ENCODE measurements around the gene RAD51D.

RAD51D gene

GRCh38 chr17:35087731-35088355 is 31.8 kb downstream of the RAD51D start:
- no peak for TF ChIP-seq CTCF (IDR thresholded peaks at IDR 0.05; ENCODE audit: low read depth, low read length)
- in situ Hi-C loops (cut with HindIII; ENCODE audit: low sequenced_read_pairs): no loop called here
- DNase-seq (ENCODE audit: low read depth, low spot score): no peak
- peak overlapping the region; percentile 81 for H3K4me3 ChIP-seq (ENCODE audit: low read depth, low read length)

DNA sequence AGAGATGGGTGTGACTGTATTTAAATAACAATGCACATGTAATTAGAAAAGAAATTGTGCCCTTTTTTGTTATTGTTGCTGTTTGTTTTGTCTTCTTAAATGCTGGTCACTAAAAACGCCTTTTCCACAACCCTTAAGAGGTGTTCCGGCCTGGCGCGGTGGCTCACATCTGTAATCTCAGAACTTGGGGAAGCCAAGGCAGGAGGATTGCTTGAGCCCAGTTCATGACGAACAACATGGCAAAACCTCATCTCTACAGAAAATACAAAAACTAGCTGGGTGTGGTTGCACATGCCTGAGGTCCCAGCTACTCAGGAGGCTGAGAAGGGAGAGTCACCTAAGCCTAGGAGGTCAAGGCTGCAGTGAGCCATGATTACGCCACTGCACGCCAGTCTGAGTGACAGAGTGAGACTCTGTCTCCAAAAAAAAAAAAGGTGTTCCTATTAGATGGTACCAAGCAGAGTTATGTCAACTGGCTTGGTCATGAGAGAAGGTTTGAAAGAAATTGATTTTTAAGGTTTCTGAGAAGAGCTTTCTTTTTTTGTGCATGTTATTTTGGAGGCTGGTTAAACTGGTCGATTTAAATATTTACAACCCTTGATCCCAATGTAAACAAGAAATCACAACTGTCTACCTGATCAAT is 32.6 kb downstream of the RAD51D start:
- peak overlapping the region; percentile 81 for H3K4me3 ChIP-seq (ENCODE audit: low read depth, low read length)
- TF ChIP-seq CTCF (IDR thresholded peaks at IDR 0.05; ENCODE audit: low read depth, low read length): no peak
- no peak for DNase-seq (ENCODE audit: low read depth, low spot score)
- in situ Hi-C loops (cut with HindIII; ENCODE audit: low sequenced_read_pairs): no loop called here

- in situ Hi-C loops (cut with HindIII; ENCODE audit: low sequenced_read_pairs): no loop called here
- no peak for TF ChIP-seq CTCF (IDR thresholded peaks at IDR 0.05; ENCODE audit: low read depth, low read length)
- DNase-seq (ENCODE audit: low read depth, low spot score): no peak
- H3K4me3 ChIP-seq (ENCODE audit: low read depth, low read length): no peak overlapping the region
Observed at GRCh38 chr17:35086164-35086563, 33.5 kb downstream of the RAD51D start.

DNA sequence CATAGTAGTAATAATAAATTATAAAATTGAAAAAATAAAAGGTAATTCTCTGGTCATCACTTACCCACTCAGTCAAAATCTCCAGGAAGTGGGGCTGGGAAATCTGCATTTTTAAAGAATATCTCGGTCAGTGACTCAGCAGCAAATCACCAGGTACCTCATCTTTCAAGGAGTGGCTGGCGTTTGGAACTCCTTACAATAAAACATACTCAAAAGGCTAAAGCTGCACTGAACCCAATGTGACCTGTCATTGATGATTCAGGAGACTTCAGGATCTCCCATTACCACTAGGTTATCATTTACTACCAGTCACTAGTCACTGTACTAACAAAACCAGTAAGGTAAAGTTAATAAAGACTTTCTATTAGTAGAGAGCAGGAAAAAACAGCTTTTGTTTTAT is 34.7 kb downstream of the RAD51D start:
- in situ Hi-C loops (cut with HindIII; ENCODE audit: low sequenced_read_pairs): no loop called here
- DNase-seq (ENCODE audit: low read depth, low spot score): peak; percentile 55
- TF ChIP-seq CTCF (IDR thresholded peaks at IDR 0.05; ENCODE audit: low read depth, low read length): no peak
- no peak overlapping the region for H3K4me3 ChIP-seq (ENCODE audit: low read depth, low read length)

DNA sequence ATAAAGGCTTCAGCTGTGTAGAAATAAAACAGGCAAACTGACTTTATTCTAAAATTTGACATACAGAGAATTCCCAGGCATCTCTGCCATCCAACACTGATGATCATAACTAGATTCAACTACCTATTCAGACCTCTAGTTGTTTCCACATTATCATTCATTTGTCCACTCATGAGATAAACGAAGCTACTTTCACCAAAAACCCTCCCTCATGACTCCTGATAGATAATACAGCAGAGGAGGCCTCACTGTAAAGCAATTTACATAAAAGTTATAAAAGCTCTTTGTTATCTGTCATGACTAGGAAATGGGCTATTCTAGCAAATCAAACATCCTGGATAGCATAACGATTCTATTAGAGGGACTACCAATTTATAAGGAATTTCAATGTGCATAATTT is 36.6 kb downstream of the RAD51D start:
- no peak for TF ChIP-seq CTCF (IDR thresholded peaks at IDR 0.05; ENCODE audit: low read depth, low read length)
- in situ Hi-C loops (cut with HindIII; ENCODE audit: low sequenced_read_pairs): no loop called here
- no peak overlapping the region for H3K4me3 ChIP-seq (ENCODE audit: low read depth, low read length)
- no peak for DNase-seq (ENCODE audit: low read depth, low spot score)

DNA sequence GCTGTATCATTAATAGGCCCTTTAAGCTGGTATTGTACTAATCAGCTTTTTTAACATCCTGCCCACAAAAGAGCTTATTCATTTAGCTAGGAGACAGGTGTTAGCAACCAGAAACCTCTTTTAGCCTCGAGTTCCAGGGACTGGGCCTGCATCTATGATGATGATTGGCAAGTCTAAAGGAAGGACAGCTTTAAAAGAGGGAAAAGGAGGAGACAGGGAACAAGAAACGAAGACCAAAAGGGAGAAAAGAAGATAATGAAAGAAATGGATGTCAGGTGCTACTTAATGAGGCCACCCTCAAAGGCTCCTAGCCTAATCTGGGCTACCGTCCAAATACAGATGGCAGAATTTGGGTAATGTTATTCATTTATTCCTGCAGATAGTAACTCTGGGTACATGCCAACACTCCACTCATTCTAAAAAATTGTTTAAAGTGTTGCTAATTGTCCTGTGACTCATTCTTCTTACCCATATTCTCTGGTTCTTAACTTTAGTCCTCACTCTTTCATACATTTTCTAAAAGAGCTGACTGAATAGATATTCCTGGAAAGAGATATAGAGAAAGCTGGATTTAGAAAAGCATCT is 37.5 kb downstream of the RAD51D start:
- DNase-seq (ENCODE audit: low read depth, low spot score): peak; percentile 77
- no peak overlapping the region for H3K4me3 ChIP-seq (ENCODE audit: low read depth, low read length)
- TF ChIP-seq CTCF (IDR thresholded peaks at IDR 0.05; ENCODE audit: low read depth, low read length): no peak
- in situ Hi-C loops (cut with HindIII; ENCODE audit: low sequenced_read_pairs): no loop called here
